Measurements from ENCODE around the gene C9.

C9 gene

GRCh38 chr5:39266442-39266841, 97.9 kb downstream of the C9 start:
- no peaks in the 10 kb centered on the region for H3K4me1 ChIP-seq (ENCODE audit: control insufficient read depth, insufficient read depth, low read length)
- no peaks in the 10 kb centered on the region for H3K36me3 ChIP-seq (ENCODE audit: control insufficient read depth in 2 of 2, insufficient read depth in 1 of 2, low read length in 2 of 2)
- no peaks in the 10 kb centered on the region for H3K9me3 ChIP-seq (ENCODE audit: control insufficient read depth, insufficient read depth, low read depth, low read length)
- TF ChIP-seq ZNF16 (tag by site-specific recombination; IDR thresholded peaks at IDR 0.05; ENCODE audit: low read depth): no peak
- TF ChIP-seq ZNF610 (tag by site-specific recombination; IDR thresholded peaks at IDR 0.05; ENCODE audit: borderline replicate concordance): no peak
- no peak for TF ChIP-seq ZNF274 (IDR thresholded peaks at IDR 0.05; ENCODE audit: low read length)
- no peak for TF ChIP-seq ZNF274 (tag by site-specific recombination; IDR thresholded peaks at IDR 0.05; ENCODE audit: borderline replicate concordance)
- TF ChIP-seq ZNF416 (tag by site-specific recombination; IDR thresholded peaks at IDR 0.05): no peak
- H3K27ac ChIP-seq (ENCODE audit: extremely low read depth, low read depth, low read length): no peak overlapping the region
- CTCF ChIA-PET: no interaction called here
- POLR2A ChIA-PET: interaction anchor here (0.7 kb wide), 1 partner anchor 9 kb away, joined by 3 read pairs; no protein-coding TSS in a partner anchor
- H3K4me3 ChIP-seq (ENCODE audit: low read depth, low read length): no peak overlapping the region

GRCh38 chr5:39264528-39264927, 99.8 kb downstream of the C9 start:
- H3K36me3 ChIP-seq (ENCODE audit: control insufficient read depth in 2 of 2, insufficient read depth in 1 of 2, low read length in 2 of 2): no peaks in the 10 kb centered on the region
- H3K4me3 ChIP-seq (ENCODE audit: low read depth, low read length): no peak overlapping the region
- H3K9me3 ChIP-seq (ENCODE audit: control insufficient read depth, insufficient read depth, low read depth, low read length): no peaks in the 10 kb centered on the region
- no peaks in the 10 kb centered on the region for H3K4me1 ChIP-seq (ENCODE audit: control insufficient read depth, insufficient read depth, low read length)
- ChIA-PET POLR2A (no interaction called here), CTCF (no interaction called here)
- TF ChIP-seq ZNF350 (tag by site-specific recombination; IDR thresholded peaks at IDR 0.05): no peak
- TF ChIP-seq, protein P1, sequence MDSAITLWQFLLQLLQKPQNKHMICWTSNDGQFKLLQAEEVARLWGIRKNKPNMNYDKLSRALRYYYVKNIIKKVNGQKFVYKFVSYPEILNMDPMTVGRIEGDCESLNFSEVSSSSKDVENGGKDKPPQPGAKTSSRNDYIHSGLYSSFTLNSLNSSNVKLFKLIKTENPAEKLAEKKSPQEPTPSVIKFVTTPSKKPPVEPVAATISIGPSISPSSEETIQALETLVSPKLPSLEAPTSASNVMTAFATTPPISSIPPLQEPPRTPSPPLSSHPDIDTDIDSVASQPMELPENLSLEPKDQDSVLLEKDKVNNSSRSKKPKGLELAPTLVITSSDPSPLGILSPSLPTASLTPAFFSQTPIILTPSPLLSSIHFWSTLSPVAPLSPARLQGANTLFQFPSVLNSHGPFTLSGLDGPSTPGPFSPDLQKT (IDR thresholded peaks at IDR 0.05; ENCODE audit: borderline replicate concordance, low read depth, low read length): no peak
- no peak for TF ChIP-seq ZSCAN16 (tag by site-specific recombination; IDR thresholded peaks at IDR 0.05)
- no peak for TF ChIP-seq ZNF747 (tag by site-specific recombination; IDR thresholded peaks at IDR 0.05)
- TF ChIP-seq PRDM10 (tag by site-specific recombination; IDR thresholded peaks at IDR 0.05): no peak
- TF ChIP-seq TRIM28 (IDR thresholded peaks at IDR 0.05; ENCODE audit: borderline replicate concordance, low read length): no peak
- TF ChIP-seq ZNF791 (tag by site-specific recombination; IDR thresholded peaks at IDR 0.05): no peak
- no peak for TF ChIP-seq ZNF202 (tag by site-specific recombination; IDR thresholded peaks at IDR 0.05; ENCODE audit: borderline replicate concordance)
- TF ChIP-seq ZNF146 (tag by site-specific recombination; IDR thresholded peaks at IDR 0.05): no peak
- TF ChIP-seq, protein P2, sequence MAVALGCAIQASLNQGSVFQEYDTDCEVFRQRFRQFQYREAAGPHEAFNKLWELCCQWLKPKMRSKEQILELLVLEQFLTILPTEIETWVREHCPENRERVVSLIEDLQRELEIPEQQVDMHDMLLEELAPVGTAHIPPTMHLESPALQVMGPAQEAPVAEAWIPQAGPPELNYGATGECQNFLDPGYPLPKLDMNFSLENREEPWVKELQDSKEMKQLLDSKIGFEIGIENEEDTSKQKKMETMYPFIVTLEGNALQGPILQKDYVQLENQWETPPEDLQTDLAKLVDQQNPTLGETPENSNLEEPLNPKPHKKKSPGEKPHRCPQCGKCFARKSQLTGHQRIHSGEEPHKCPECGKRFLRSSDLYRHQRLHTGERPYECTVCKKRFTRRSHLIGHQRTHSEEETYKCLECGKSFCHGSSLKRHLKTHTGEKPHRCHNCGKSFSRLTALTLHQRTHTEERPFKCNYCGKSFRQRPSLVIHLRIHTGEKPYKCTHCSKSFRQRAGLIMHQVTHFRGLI (tag by site-specific recombination; IDR thresholded peaks at IDR 0.05): no peak
- TF ChIP-seq GLI2 (tag by site-specific recombination; IDR thresholded peaks at IDR 0.05; ENCODE audit: borderline replicate concordance, low read depth): no peak
- no peak for TF ChIP-seq KLF10 (tag by site-specific recombination; IDR thresholded peaks at IDR 0.05)
- no peak for TF ChIP-seq GFI1B (tag by site-specific recombination; IDR thresholded peaks at IDR 0.05)
- H3K27ac ChIP-seq (ENCODE audit: extremely low read depth, low read depth, low read length): no peak overlapping the region

Measured in HEK293 (cell line).